HepG2 (cell line): Measurements from ENCODE around the gene CBFA2T2. TPM values are rescaled to one million over a fixed set of nuclear protein-coding genes. Genes with fewer than 3 reads are reported as not detected.
A peak's percentile ranks its signal among the peaks of the same experiment; 100 is the strongest.

Experiments
- CREM ChIP-seq, 2 experiments: sonication (generic) in 1 of 2; formaldehyde crosslinking in 1 of 2; IDR thresholded peaks; 2 replicates each; pipeline versions ENCODE4 v1.4.0 to v1.6.1; 2016 to 2020; ENCODE audit warnings: antibody characterized with exemption in 1 of 2, mild to moderate bottlenecking in 1 of 2, missing genetic modification reagents in 1 of 2
- FOXO4 ChIP-seq: sonication (generic); formaldehyde crosslinking; conservative IDR thresholded peaks from 2 replicates; pipeline ENCODE4 v1.8.1; 2023; ENCODE audit warnings: missing genetic modification reagents
- GLI4 ChIP-seq: sonication (generic); formaldehyde crosslinking; IDR thresholded peaks from 2 replicates; pipeline ENCODE4 v1.5.1; 2020; ENCODE audit warnings: missing genetic modification reagents, mild to moderate bottlenecking, moderate library complexity, borderline replicate concordance
- HDAC1 ChIP-seq: sonication (generic); formaldehyde crosslinking; IDR thresholded peaks from 2 replicates; pipeline ENCODE4 v1.5.1; 2020; ENCODE audit warnings: mild to moderate bottlenecking, missing genetic modification reagents
- HMGA1 ChIP-seq: sonication (generic); formaldehyde crosslinking; conservative IDR thresholded peaks from 2 replicates; pipeline ENCODE4 v1.4.0; 2020; ENCODE audit warnings: missing genetic modification reagents
- HOXD1 ChIP-seq: sonication (generic); formaldehyde crosslinking; IDR thresholded peaks from 2 replicates; pipeline ENCODE4 v1.5.0; 2020; ENCODE audit warnings: missing genetic modification reagents
- JARID2 ChIP-seq: sonication (generic); formaldehyde crosslinking; IDR thresholded peaks from 2 replicates; pipeline ENCODE4 v1.8.1; 2023; ENCODE audit warnings: missing genetic modification reagents, inconsistent platforms; ENCODE audit not compliant: insufficient replicate concordance
- KDM3A ChIP-seq: IDR thresholded peaks from 2 replicates; pipeline ENCODE4 v1.6.1; 2018; ENCODE audit warnings: low read depth, missing compliant biosample characterization
- KLF16 ChIP-seq, 2 experiments: sonication (generic) in 1 of 2; formaldehyde crosslinking in 1 of 2; IDR thresholded peaks; 2 replicates each; pipeline versions ENCODE4 v1.6.1 to v1.8.0; 2016 to 2023; ENCODE audit warnings: missing genetic modification reagents in 2 of 2, missing compliant biosample characterization in 1 of 2
- MED1 ChIP-seq: sonication (generic); formaldehyde crosslinking; IDR thresholded peaks from 2 replicates; pipeline ENCODE4 v1.4.0; 2020; ENCODE audit warnings: missing genetic modification reagents
- MEF2D ChIP-seq: sonication (generic); formaldehyde crosslinking; IDR thresholded peaks from 2 replicates; pipeline ENCODE4 v1.5.1; 2020; ENCODE audit warnings: mild to moderate bottlenecking, missing genetic modification reagents
- MIER3 ChIP-seq: IDR thresholded peaks from 2 replicates; pipeline ENCODE4 v1.6.1; 2016; ENCODE audit warnings: missing compliant biosample characterization, borderline replicate concordance
- MYC ChIP-seq: sonication (generic); formaldehyde crosslinking; IDR thresholded peaks from 2 replicates; pipeline ENCODE4 v1.9.0; 2021; ENCODE audit warnings: missing genetic modification reagents, borderline replicate concordance
- NFIB ChIP-seq: sonication (generic); formaldehyde crosslinking; IDR thresholded peaks from 2 replicates; pipeline ENCODE4 v1.9.0; 2021; ENCODE audit warnings: missing genetic modification reagents, mild to moderate bottlenecking, borderline replicate concordance
- XRCC5 ChIP-seq: fragments of 200-400 bp; formaldehyde crosslinking; optimal IDR thresholded peaks from 2 replicates; pipeline ENCODE3; 2017; ENCODE audit warnings: mild to moderate bottlenecking, low read length
- ZNF383 ChIP-seq: sonication (generic); formaldehyde crosslinking; IDR thresholded peaks from 2 replicates; pipeline ENCODE4 v1.4.0; 2020; ENCODE audit warnings: missing genetic modification reagents, mild to moderate bottlenecking, borderline replicate concordance
- ZNF430 ChIP-seq: sonication (generic); formaldehyde crosslinking; IDR thresholded peaks from 2 replicates; pipeline ENCODE4 v1.9.0; 2021; ENCODE audit warnings: mild to moderate bottlenecking, missing genetic modification reagents
- ZNF441 ChIP-seq: sonication (generic); formaldehyde crosslinking; IDR thresholded peaks from 2 replicates; pipeline ENCODE4 v1.7.0; 2021; ENCODE audit warnings: missing genetic modification reagents, borderline replicate concordance
- ZNF503 ChIP-seq: sonication (generic); formaldehyde crosslinking; IDR thresholded peaks from 2 replicates; pipeline ENCODE4 v1.4.0; 2020; ENCODE audit warnings: missing genetic modification reagents
- ZNF670 ChIP-seq: sonication (generic); formaldehyde crosslinking; IDR thresholded peaks from 2 replicates; pipeline ENCODE4 v1.8.0; 2022; ENCODE audit warnings: mild to moderate bottlenecking, missing genetic modification reagents, borderline replicate concordance
- ZNF83 ChIP-seq: sonication (generic); formaldehyde crosslinking; IDR thresholded peaks from 2 replicates; pipeline ENCODE4 v1.4.0; 2020; ENCODE audit warnings: missing genetic modification reagents, mild to moderate bottlenecking, borderline replicate concordance
- polyA plus RNA-seq, 8 experiments: library from polyadenylated mRNA; depleted of rRNA in 3 of 8; stranded (reverse) in 7 of 8; unstranded in 1 of 8; fragments of >200 nt; fragmentation: Illumina TruSeq in 4 of 8; extraction: Trizol in 4 of 8; gene quantifications; 2 replicates each; pipeline versions ENCODE4 v1.2.1 to v1.2.3, GENCODE V29; 2011 to 2016; ENCODE audit warnings: low read depth in 4 of 8, missing spikeins in 1 of 8, mixed read lengths in 1 of 8; ENCODE audit not compliant: insufficient read depth in 1 of 8
- total RNA-seq, 5 experiments: library from RNA; depleted of rRNA; stranded (reverse); fragments of >200 nt; fragmentation: Illumina TruSeq; extraction: Trizol; gene quantifications; 2 replicates each; pipeline ENCODE4 v1.2.3, GENCODE V29; 2016; ENCODE audit warnings: low read depth in 1 of 5
- TF ChIP-seq, protein P1 (sequence below): sonication (generic); formaldehyde crosslinking; IDR thresholded peaks from 2 replicates; pipeline ENCODE4 v1.4.0; 2020; ENCODE audit warnings: mild to moderate bottlenecking, missing genetic modification reagents
- TF ChIP-seq, protein P2 (sequence below): sonication (generic); formaldehyde crosslinking; IDR thresholded peaks from 2 replicates; pipeline ENCODE4 v1.5.1; 2020; ENCODE audit warnings: missing genetic modification reagents, mild to moderate bottlenecking, borderline replicate concordance

Gene CBFA2T2
- total and polyA plus RNA-seq, 2 of the 13 experiments (the other 11 are each of a cell fraction or from before 2014, with no cell fraction given), result 6.3 to 21.2 TPM

DNA sequence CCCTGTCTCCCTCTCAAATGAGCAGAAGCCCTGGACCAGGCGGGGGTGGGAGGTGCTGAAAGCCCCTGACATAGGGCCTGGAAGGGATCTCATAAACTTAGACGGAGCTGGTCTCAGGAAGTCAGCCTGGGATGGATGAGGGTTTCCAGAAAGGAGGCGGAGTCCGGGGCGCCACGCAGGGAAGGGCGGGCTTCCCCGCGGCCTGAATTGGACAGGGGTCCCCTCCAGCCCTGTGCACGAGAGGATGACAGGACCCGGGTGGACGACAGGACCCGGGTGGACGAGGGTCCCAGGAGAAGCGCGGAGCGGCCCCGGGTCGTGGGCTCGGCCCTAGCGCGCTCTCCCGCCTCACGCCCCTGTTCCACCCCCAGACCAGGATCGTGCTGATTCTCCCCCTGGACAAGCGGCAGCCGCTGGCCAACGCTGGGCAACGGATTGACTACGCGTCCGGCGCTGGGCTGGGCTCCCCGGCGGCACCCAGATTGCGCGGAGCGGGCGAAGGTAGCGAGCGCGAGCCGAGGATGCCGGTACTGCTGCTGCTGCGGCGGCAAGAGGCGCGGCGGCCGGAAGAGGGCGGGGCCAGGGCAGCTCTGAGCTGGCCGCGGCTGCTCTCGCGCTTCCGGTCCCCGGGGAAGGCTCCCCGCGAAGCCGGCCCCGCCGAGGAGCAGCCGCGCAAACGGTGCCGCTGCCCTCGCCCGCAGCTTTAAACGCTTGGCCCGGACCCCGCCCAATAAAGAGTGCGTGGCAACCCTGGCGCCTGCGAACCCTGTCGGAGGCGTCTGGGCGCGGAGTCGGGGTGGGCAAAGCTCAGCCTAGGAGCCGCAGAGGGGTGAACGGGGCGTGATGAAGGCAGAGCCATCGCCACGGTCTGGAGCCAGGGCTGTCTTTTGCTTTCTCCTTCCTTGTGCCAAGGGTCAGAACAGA is 173.5 kb downstream of the CBFA2T2 start (continued):
- no peak for TF ChIP-seq FOXO4 (CRISPR knock-in tag)
- TF ChIP-seq HDAC1, result peak; percentile 96
- 0 out of 2 replicates have a peak, but pooled peaks have one; percentile 8 for TF ChIP-seq ZNF383 (CRISPR knock-in tag)
- TF ChIP-seq, protein P1, sequence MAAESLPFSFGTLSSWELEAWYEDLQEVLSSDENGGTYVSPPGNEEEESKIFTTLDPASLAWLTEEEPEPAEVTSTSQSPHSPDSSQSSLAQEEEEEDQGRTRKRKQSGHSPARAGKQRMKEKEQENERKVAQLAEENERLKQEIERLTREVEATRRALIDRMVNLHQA, result peak; percentile 21; the same call in 1 of the 2 replicates
- peak; percentile 94 for TF ChIP-seq ZNF430
- TF ChIP-seq ZNF441 (CRISPR knock-in tag), result peak; percentile 81
- peak; percentile 90 for TF ChIP-seq XRCC5
- TF ChIP-seq MYC (CRISPR knock-in tag), result peak; percentile 36; the same call in 1 of the 2 replicates
- 0 out of 2 replicates have a peak, but pooled peaks have one; percentile 16 for TF ChIP-seq HOXD1
- TF ChIP-seq GLI4, result peak; percentile 97
- peak; percentile 64 for TF ChIP-seq MED1 (CRISPR knock-in tag)
- TF ChIP-seq, protein P2, sequence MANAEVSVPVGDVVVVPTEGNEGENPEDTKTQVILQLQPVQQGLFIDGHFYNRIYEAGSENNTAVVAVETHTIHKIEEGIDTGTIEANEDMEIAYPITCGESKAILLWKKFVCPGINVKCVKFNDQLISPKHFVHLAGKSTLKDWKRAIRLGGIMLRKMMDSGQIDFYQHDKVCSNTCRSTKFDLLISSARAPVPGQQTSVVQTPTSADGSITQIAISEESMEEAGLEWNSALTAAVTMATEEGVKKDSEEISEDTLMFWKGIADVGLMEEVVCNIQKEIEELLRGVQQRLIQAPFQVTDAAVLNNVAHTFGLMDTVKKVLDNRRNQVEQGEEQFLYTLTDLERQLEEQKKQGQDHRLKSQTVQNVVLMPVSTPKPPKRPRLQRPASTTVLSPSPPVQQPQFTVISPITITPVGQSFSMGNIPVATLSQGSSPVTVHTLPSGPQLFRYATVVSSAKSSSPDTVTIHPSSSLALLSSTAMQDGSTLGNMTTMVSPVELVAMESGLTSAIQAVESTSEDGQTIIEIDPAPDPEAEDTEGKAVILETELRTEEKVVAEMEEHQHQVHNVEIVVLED (CRISPR knock-in tag), result peak; percentile 85
- peak; percentile 82 for TF ChIP-seq JARID2 (CRISPR knock-in tag)
- peak; percentile 59; the same call in 1 of the 2 replicates for TF ChIP-seq KDM3A (CRISPR knock-in tag)
- TF ChIP-seq MIER3 (CRISPR knock-in tag), result 0 out of 2 replicates have a peak, but pooled peaks have one; percentile 16
- TF ChIP-seq ZNF503 (CRISPR knock-in tag), result peak; percentile 67
- TF ChIP-seq KLF16 (CRISPR knock-in tag; IDR thresholded peaks at IDR 0.05), result peak; percentile 22 to 93; a peak in 2 of 4 replicates
- peak; percentile 76 for TF ChIP-seq MEF2D (CRISPR knock-in tag)
- peak; percentile 60; the same call in 1 of the 2 replicates for TF ChIP-seq ZNF670 (CRISPR knock-in tag)
- no peak for TF ChIP-seq HMGA1
- peak; percentile 41; the same call in 1 of the 2 replicates for TF ChIP-seq ZNF83 (CRISPR knock-in tag)
- no peak for TF ChIP-seq NFIB (CRISPR knock-in tag)
- no peak for TF ChIP-seq CREM (IDR thresholded peaks at IDR 0.05)
- TF ChIP-seq CREM (CRISPR knock-in tag; IDR thresholded peaks at IDR 0.05), result no peak
